Measurements from ENCODE around the gene ITGB4.
"Not testable (repeated sequence)": the region's sequence is repeated elsewhere in the genome, so short reads cannot be mapped to it uniquely, and the experiment has no call there.

ITGB4 gene

DNA sequence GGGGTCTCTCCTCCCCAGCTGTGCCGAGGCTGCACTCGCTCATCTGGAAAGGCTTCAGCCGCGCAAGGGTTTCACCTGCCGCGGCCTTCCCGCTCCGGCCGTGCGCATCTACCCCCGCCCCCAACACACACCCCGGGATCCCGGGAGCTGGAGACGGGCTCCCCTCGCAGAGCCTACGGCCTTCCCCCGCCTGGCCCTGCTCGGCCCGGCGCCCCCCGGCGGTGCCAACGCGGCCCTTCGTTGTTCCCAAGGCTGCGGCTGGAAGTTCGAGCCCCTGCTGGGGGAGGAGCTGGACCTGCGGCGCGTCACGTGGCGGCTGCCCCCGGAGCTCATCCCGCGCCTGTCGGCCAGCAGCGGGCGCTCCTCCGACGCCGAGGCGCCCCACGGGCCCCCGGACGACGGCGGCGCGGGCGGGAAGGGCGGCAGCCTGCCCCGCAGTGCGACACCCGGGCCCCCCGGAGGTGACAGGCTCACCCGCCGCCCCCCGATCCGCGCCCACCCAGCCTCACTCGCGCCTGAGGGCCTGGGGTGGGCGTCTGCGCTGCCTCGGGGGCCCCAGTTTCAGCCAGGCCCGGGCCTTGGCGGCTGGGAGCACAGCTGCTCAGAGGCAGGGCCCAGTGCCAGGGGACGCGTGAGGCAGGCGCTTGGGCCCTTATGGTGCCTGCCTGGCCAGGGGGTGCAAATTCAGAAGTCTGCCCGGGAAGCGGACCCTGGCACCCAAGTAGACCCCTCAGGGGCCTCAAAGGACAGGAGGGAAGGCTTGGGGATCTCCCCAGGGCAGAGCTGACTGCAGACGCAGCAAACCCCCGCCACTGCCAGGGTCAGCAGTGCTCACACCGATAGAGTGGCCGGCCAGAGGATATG, 32.5 kb downstream of the ITGB4 start:
- no peak for DNase-seq (ENCODE audit: low read depth)

DNA sequence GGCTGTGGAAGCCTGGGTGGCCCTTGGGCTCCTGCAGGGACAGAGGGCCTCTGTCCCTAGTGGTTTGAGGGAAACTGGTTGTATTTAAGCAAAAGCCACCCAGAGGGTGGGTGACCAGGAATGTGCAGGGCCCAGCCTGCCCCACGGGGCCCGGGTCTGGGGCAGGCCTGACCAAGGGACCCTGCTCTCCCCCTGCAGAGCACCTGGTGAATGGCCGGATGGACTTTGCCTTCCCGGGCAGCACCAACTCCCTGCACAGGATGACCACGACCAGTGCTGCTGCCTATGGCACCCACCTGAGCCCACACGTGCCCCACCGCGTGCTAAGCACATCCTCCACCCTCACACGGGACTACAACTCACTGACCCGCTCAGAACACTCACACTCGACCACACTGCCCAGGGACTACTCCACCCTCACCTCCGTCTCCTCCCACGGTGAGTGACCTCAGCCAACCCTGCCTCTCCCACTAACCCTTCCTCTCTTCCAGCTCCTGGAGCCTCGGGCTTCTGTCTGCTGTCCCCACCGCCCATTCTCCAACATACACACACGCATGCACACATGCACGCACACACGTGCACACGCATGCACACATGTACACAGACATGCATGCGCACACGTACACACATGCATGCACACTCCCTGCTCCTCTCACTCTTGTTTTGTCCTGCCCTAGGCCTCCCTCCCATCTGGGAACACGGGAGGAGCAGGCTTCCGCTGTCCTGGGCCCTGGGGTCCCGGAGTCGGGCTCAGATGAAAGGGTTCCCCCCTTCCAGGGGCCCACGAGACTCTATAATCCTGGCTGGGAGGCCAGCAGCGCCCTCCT, 33.3 kb downstream of the ITGB4 start:
- no peak for DNase-seq (ENCODE audit: low read depth)

DNA sequence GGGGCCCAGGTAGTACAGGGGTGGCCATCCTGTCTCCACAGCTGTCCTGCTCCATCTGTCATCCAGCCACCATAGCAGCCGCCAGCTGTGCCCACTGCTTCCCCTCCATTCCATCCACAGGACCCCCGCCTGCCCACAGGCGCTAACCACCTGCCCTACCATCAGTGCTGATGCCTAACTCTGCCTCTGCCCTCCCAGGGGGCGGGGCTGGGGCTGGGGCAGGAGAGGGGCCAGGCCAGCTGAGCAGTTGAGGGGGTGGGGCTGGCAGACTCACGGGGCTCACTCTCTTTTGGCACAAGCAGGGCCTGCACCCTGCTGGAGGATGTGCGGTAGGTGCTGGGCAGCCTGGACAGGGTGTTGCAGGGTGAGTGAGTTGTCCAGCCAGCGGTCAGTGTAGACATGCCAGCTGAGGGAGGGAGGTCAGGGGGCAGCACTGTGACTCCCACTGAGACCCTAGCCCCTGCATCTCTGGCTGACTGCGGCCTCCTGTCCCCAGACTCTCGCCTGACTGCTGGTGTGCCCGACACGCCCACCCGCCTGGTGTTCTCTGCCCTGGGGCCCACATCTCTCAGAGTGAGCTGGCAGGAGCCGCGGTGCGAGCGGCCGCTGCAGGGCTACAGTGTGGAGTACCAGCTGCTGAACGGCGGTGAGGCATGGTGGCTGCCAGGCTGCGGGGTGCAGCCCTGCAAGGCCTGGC, 34.1 kb downstream of the ITGB4 start:
- DNase-seq (ENCODE audit: low read depth), result no peak

DNA sequence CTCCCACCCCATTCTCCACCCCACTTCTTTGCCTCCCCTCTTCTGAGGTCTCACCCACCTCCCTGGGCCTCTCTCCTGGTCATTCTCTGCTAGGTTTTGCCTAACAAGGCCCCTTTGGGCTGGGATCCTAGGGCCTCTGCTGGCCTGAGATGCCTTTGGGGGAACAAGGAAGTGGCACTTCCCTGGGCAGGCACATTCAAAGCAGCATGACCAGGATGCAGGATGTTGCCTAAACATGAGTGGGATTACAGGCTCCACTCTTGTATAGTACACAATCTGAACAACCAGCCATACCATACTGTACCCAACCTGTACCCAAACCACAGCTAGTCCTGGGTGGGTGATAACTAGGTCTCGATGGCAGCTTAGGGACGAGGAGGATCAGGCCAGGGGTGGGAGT, 34.7 kb downstream of the ITGB4 start:
- DNase-seq (ENCODE audit: low read depth), result no peak

DNA sequence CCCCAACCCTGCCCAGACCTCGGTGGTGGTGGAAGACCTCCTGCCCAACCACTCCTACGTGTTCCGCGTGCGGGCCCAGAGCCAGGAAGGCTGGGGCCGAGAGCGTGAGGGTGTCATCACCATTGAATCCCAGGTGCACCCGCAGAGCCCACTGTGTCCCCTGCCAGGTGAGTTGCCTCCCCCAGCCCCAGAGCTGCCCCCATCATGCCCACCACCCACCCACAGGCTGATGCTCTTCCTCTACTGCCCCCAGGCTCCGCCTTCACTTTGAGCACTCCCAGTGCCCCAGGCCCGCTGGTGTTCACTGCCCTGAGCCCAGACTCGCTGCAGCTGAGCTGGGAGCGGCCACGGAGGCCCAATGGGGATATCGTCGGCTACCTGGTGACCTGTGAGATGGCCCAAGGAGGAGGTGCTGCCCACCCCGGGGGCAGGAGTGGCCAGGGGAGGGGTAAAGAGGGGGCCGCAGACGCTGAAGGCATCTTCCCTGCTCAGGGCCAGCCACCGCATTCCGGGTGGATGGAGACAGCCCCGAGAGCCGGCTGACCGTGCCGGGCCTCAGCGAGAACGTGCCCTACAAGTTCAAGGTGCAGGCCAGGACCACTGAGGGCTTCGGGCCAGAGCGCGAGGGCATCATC, 35.3 kb downstream of the ITGB4 start:
- no peak for DNase-seq (ENCODE audit: low read depth)

DNA sequence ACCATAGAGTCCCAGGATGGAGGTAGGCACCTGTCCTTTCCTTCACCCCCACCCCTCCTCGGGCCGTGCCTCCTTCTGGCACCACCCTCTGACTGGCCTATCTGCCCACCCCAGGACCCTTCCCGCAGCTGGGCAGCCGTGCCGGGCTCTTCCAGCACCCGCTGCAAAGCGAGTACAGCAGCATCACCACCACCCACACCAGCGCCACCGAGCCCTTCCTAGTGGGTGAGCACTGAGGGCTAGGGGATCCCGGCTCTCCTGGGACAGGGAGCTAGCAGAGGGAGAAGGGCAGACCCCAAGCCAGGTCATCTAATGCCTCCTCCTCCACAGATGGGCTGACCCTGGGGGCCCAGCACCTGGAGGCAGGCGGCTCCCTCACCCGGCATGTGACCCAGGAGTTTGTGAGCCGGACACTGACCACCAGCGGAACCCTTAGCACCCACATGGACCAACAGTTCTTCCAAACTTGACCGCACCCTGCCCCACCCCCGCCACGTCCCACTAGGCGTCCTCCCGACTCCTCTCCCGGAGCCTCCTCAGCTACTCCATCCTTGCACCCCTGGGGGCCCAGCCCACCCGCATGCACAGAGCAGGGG, 35.9 kb downstream of the ITGB4 start:
- DNase-seq (ENCODE audit: low read depth), result no peak

DNA sequence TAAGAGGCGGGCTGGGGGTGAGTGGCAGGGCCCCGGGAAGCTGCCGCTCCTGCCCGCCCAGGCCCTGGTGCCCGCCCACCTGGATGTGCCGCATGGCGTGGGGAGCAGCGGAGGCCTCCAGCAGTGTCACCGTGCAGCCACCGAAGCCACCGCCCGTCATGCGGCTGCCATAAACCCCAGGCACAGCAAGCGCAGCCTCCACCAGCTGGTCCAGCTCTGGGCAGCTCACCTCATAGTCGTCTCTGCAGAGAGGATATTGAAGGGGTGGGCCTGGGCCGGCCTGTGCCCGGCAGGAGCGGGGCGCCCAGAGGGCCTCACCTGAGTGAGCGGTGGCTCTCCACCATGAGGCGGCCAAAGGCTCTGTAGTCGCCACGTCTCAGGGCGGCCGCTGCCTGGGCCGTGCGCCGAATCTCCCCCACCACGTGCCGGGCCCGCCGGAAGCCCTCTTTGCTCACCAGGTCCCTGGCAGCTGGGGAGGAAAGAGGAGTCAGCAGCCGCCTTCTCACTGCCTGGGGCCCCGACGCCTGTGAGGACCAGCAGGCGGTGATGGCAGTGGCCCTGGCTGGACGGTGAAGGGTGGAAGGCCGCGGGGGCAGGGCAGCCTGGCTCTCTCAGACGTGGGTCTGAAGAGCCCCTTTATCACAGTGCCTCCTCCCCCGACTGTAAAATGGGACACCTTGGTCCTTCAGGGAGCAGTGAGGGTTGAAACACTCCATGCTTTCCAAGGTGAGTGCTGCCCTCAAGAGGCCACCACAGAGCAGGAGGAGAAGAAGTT, 37.1 kb downstream of the ITGB4 start:
- DNase-seq (ENCODE audit: low read depth), result no peak

DNA sequence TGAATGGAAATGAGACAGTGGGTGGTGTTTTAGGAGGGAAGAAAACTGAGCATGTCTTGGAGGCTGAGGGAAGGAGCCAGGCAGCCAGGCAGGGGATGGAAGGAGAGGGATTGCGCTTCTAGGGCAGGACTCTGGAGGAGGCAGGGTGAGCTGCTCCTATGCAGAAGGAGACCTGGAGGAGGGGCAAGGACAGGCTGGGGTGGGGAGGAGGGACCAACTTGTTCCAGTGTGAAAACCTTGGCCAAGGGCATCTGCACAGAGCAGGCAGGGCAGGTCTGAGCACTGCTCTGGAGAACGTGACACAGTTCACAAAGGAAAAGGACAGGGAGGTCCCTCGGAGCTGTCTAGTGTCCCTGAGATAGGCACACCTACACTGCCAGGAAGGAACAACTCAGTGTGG, 38.2 kb downstream of the ITGB4 start:
- DNase-seq (ENCODE audit: low read depth), result no peak

DNA sequence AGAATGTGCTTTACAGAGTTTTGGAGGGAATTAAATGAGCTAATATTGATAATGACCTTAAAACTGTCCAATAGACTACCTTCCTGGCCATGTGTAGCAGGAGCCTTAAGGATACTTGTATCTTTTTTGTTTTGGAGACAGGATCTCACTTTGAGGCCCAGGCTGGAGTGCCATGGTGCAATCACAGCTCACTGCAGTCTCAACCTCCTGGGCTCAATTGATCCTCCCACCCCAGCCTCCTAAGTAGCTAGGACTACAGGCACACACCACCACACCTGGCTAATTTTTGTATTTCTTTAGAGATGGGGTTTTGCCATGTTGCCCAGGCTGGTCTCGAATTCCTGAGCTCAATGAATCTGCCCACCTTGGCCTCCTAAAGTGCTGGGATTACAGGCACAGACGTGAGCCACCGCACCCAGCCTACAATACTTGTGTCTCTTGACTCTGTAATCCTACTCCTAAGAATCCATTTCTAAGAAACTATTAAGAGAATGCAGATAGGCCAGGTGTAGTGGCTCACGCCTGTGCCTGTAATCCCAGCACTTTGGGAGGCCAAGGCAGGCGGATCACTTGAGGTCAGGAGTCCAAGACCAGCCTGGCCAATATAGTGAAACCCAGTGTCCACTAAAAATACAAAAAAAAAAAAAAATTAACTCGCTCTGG, 38.9 kb downstream of the ITGB4 start:
- not testable (repeated sequence) for DNase-seq (ENCODE audit: low read depth)

DNA sequence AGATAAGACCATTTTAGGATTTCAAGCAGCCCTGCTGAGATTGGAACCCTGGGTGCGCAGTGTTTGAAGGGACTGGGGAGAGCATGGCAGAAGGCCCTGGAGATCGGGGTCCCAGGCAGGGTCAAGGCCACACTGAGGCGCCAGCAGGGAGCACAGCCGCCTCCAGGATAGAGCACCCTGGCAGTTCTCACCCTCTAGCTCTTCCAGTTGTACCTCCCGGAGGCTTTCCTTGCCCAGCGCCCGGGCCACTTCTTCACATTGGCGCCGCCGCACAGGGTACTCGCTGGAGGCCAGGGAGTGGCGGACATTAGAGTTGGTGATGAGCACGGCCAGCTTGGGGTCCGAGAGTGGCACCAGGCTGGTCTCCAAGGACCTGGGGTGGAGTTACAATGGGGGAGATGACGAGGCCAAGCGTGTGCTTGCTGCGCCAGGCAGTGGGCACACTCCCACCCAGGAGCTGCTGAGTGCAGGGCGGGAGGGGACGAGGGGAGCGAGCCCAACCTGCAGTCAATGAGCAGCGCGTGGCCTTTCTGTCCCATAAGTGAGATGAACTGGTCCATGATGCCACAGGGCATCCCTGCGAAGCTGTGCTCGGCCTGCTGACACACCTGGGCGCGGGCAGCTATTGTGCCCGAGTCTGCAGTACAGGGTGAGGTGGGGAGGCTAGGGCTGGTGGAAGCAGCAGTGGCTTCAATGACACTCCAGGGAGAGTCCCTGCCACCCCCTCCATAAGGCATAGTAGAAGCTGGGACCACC, 41.4 kb downstream of the ITGB4 start:
- no peak for DNase-seq (ENCODE audit: low read depth)

DNA sequence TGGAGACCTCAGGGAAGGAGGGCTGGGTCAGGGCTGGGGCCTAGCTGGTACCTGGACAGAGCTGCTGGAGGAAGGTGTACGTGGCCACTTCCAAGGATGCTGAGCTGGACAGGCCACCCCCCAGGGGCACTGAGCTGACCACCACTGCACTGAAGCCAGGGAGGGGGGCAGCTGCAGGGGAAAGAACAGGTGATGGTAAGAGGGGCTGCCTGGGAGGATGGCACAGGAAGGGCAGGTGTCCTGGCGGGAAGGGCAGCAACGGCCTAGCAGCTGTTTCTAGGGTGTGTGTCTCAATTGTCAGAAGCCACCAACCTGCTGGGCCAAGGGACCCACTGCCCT, 42.0 kb downstream of the ITGB4 start:
- no peak for DNase-seq (ENCODE audit: low read depth)

DNA sequence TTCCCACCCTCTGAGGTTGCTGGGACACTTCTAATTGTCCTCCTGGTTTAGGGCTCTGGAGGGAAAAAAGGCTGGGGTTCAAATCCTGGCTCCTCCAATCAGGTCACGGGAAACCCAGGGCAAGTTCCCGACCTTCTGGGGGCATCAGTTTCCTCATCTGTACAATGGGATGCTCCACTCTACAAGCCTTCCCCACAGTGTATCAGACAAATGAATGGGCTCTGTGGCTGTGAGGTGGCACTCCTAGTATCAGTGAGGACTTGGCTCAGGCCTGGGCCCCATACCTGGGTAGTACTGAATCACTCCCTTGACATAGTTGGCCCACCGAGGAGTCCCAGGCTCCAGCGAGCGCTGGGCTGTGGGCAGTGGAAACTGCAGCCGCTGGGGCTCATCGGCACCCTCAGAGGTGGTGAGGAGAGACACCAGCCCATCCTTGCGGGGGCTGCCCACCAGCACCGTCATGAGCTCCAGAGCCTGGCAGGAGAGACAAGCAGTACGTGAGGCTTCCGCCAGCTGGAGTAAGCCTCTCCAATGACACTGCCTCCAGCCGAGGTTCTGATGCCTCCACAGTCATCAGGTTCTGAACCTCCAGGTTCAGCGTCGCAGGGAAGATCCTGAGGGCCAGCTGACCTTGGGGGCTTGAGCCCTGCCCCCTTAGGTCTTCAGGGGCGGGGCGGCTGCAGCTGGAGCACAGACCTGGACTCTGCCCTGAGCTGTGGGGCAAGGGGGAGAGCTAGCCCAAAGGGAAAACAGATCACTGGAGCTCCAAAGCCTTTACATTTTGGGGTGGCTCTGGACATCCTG, 42.6 kb downstream of the ITGB4 start:
- no peak for DNase-seq (ENCODE audit: low read depth)

DNA sequence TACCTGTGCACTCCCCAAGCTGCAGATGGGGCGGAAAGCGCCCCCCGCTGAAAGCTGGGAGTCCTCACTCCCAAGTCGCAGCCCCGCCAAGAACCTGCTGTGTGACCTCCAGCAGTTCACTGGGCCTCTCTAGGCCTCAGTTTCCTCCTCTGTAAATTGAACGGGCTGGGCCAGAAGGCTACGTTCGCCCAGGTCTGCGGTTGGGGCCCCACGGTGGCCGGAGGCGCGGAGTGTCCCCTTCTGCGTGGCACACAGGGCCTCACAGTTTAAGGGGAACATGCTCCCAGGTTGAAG, 43.1 kb downstream of the ITGB4 start:
- DNase-seq (ENCODE audit: low read depth), result no peak

DNA sequence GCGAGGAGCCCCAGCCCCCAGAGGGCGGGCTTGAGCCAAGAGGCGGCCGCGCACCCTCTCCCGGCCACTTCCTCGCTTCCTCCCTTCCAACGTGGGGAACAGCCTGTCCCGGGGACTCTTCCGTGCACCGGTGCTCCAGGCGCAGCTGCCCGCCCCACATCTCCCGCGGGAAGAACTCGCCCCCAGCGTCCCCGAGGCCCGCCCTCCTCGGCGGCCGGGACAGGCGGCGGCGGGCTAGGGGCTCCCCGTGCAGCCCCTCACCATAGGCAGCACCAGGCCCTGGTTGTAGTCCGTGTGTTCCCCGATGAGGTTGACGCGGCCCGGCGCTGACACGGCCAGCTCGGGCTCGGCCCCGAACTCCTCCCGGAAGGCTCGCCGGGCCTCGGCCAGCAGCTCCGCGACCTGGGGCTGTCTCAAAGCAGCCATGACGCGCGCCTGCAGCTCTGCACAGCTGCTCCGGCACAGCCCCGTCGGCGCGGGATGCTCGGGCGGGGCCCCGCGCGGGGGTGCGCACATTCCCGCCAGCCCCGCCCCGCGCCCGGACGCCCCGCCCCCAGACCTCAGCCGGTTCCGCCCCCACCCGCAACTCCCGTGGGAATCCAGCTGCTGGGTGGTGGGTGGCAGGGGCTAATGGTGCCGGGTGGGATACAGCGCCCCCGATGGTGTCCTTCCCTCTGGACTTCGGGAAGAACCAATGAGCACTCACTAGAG, 43.6 kb downstream of the ITGB4 start, which contains the start of gene GALK1:
Gene GALK1 (minus strand): TSS at position 482 of the 711 bp plus-strand sequence. CDS start 56 bp downstream, at position 426.
- DNase-seq (ENCODE audit: low read depth), result no peak

DNA sequence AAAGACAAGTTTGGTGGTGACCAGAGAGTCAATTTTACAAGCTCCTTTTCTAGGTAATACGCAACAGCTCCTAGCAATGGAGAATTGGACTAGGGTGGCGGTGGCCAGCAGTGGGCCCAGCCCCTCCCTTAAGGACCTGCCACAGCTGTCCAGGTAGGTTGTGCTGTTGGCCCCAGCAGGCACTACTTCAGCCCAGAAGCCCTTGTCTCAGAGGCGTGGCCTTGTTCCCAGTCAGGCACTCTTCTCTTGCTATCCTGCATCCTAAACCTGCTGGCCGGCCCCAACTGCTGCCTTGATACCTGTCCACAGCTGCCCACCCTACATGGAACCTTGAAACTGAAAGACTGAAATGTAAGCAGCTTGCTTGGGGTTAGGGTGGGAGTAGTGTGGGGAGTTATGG, 44.7 kb downstream of the ITGB4 start:
- DNase-seq (ENCODE audit: low read depth), result no peak

DNA sequence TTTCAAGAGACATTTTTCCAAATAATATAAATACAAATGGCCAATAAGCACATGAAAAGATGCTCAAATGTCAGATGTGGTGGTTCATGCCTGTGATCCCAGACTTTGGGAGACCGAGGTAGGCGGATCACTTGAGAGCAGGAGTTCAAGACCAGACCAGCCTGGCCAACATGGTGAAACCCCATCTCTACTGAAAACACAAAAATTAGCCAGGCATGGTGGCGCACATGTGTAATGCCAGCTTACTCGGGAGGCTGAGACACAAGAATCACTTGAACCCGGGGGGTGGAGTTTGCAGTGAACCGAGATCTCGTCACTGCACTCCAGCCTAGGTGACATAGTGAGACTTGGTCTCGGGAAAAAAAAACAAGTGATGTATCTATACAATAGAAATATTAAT, 46.6 kb downstream of the ITGB4 start:
- no peak for DNase-seq (ENCODE audit: low read depth)

DNA sequence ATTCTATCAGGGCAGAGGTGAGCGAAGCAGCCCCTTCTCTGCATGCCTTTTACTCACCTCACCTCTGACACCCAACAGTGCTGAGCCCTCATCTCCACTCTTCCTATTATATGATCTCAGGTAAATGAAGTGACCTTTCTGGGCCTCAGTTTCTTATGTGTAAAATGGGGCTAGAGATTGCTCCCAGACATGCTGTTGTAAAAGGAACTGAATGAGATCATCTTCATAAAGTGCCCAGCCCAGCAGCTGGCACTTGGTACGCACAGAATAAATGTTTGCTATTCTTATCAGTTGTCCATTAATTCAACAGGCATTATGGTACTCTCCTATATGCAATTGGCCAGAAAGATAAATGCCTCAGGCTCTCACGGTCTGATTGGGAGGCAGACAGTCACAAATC, 48.3 kb downstream of the ITGB4 start:
- DNase-seq (ENCODE audit: low read depth), result no peak
